K562 (cell line): ENCODE data around the gene DPP3. TPM values are rescaled to one million over a fixed set of nuclear protein-coding genes. Genes with fewer than 3 reads are reported as not detected.

Experiments used
- CAMTA2 ChIP-seq: fragments of 250-450 bp; sonication (Bioruptor Pico); conservative IDR thresholded peaks from 2 replicates; pipeline ENCODE4 v1.5.1; 2022
- CCNT2 ChIP-seq: IDR thresholded peaks from 2 replicates; pipeline ENCODE4 v1.6.1; 2011; ENCODE audit warnings: borderline replicate concordance, low read depth, mild to moderate bottlenecking, moderate library complexity, mixed read lengths, low read length; ENCODE audit not compliant: insufficient read length; ENCODE audit errors: extremely low read depth
- CEBPZ ChIP-seq: fragments of 150-350 bp; IDR thresholded peaks from 2 replicates; pipeline ENCODE4 v1.6.1; 2014; ENCODE audit warnings: low read depth, mild to moderate bottlenecking, low read length, borderline replicate concordance
- CGGBP1 ChIP-seq: fragments of 250-450 bp; sonication (Bioruptor Pico); IDR thresholded peaks from 2 replicates; pipeline ENCODE4 v1.9.0; 2021; ENCODE audit warnings: mild to moderate bottlenecking
- CREB1 ChIP-seq, 2 experiments: sonication (generic) in 1 of 2; formaldehyde crosslinking in 1 of 2; IDR thresholded peaks; 2 replicates each; pipeline versions ENCODE4 v1.6.1 to v1.8.0; 2012 to 2022; ENCODE audit warnings: inconsistent platforms in 1 of 2, mild to moderate bottlenecking in 1 of 2, missing genetic modification reagents in 1 of 2, moderate library complexity in 1 of 2
- CTCF ChIP-seq, 3 experiments: IDR thresholded peaks in 2 of 3; conservative IDR thresholded peaks in 1 of 3; 2 replicates each; pipeline ENCODE4 v1.5.1; 2011 to 2012; ENCODE audit warnings: low read length in 3 of 3, mild to moderate bottlenecking in 3 of 3, control low read depth in 2 of 3, improper control_type of control experiment in 1 of 3, inconsistent platforms in 1 of 3, low read depth in 1 of 3, mixed read lengths in 1 of 3, moderate library complexity in 1 of 3; ENCODE audit not compliant: insufficient read depth in 2 of 3
- FOXJ2 ChIP-seq: fragments of 200-800 bp; sonication (Bioruptor generic); IDR thresholded peaks from 2 replicates; pipeline ENCODE4 v1.6.1; 2016; ENCODE audit warnings: missing genetic modification characterization, missing compliant biosample characterization
- GATA2 ChIP-seq: sonication (generic); formaldehyde crosslinking; IDR thresholded peaks from 2 replicates; pipeline ENCODE4 v1.4.0; 2020; ENCODE audit warnings: mild to moderate bottlenecking, missing genetic modification reagents
- HMG20B ChIP-seq: fragments of 250-450 bp; sonication (Bioruptor Pico); IDR thresholded peaks from 2 replicates; pipeline ENCODE4 v1.5.0; 2021; ENCODE audit warnings: mild to moderate bottlenecking
- KLF1 ChIP-seq: fragments of 450-650 bp; IDR thresholded peaks from 2 replicates; pipeline ENCODE4 v1.6.1; 2016; ENCODE audit warnings: missing genetic modification characterization, missing compliant biosample characterization
- MECOM ChIP-seq: fragments of 250-450 bp; sonication (Bioruptor Pico); IDR thresholded peaks from 2 replicates; pipeline ENCODE4 v1.8.0; 2022; ENCODE audit warnings: inconsistent platforms
- NR2C2 ChIP-seq, 2 experiments: fragments of 200-800 bp in 1 of 2; sonication (Bioruptor generic) in 1 of 2; sonication (generic) in 1 of 2; formaldehyde crosslinking in 1 of 2; IDR thresholded peaks; 2 replicates each; pipeline versions ENCODE4 v1.6.1 to v1.8.0; 2016 to 2022; ENCODE audit warnings: mild to moderate bottlenecking in 1 of 2, missing compliant biosample characterization in 1 of 2, missing genetic modification characterization in 1 of 2, missing genetic modification reagents in 1 of 2
- NR3C1 ChIP-seq: sonication (generic); formaldehyde crosslinking; IDR thresholded peaks from 2 replicates; pipeline ENCODE4 v1.8.1; 2022; ENCODE audit warnings: missing genetic modification reagents
- PKNOX1 ChIP-seq: fragments of 450-650 bp; IDR thresholded peaks from 2 replicates; pipeline ENCODE4 v1.6.1; 2016
- SAP30 ChIP-seq: fragments of 200-600 bp; sonication (generic); IDR thresholded peaks from 2 replicates; pipeline ENCODE4 v1.6.1; 2012; ENCODE audit warnings: borderline replicate concordance, low read depth, mild to moderate bottlenecking, moderate library complexity, low read length, control low read depth, inconsistent platforms; ENCODE audit not compliant: insufficient read depth, poor library complexity, severe bottlenecking
- ZNF12 ChIP-seq: sonication (generic); formaldehyde crosslinking; IDR thresholded peaks from 2 replicates; pipeline ENCODE4 v1.4.0; 2020; ENCODE audit warnings: mild to moderate bottlenecking, missing genetic modification reagents
- ZNF175 ChIP-seq: fragments of 200-800 bp; sonication (Bioruptor generic); IDR thresholded peaks from 2 replicates; pipeline ENCODE4 v1.6.1; 2016; ENCODE audit warnings: low read depth, mild to moderate bottlenecking, missing genetic modification characterization, missing compliant biosample characterization
- ZNF778 ChIP-seq: fragments of 450-650 bp; formaldehyde crosslinking; IDR thresholded peaks from 2 replicates; pipeline ENCODE4 v1.4.0; 2020; ENCODE audit warnings: mild to moderate bottlenecking, moderate library complexity
- polyA plus RNA-seq, 8 experiments: library from polyadenylated mRNA; depleted of rRNA in 4 of 8; stranded (reverse) in 5 of 8; unstranded in 3 of 8; fragments of >200 nt; fragmentation: Nextera tagmentation in 2 of 8; fragmentation: Illumina TruSeq in 1 of 8; extraction: Ambion mirVana in 2 of 8; extraction: Trizol in 1 of 8; gene quantifications; 2 replicates each; pipeline versions ENCODE4 v1.2.1 to v1.2.3, GENCODE V29; 2011 to 2014; ENCODE audit warnings: inconsistent platforms in 1 of 8, missing spikeins in 1 of 8
- total RNA-seq, 7 experiments: library from RNA; depleted of rRNA in 6 of 7; stranded (reverse); fragments of >200 nt in 6 of 7; fragmentation: Illumina TruSeq in 2 of 7; extraction: Trizol in 2 of 7; gene quantifications; 2 replicates each; pipeline versions ENCODE4 v1.2.1 to v1.2.3, GENCODE V29; 2011 to 2021; ENCODE audit warnings: low replicate concordance in 1 of 7

The DPP3 gene
- total and polyA plus RNA-seq, 9 of the 15 experiments (the other 6 are each of a cell fraction or from before 2014, with no cell fraction given): 3.7 to 69.2 (median 43.3) TPM

- no peak for TF ChIP-seq CEBPZ
- no peak for TF ChIP-seq PKNOX1
- no peak for TF ChIP-seq NR2C2 (CRISPR knock-in tag; IDR thresholded peaks at IDR 0.05)
- no peak for TF ChIP-seq NR2C2 (tag; IDR thresholded peaks at IDR 0.05)
- peak; percentile 63 for TF ChIP-seq SAP30
- TF ChIP-seq CTCF (IDR thresholded peaks at IDR 0.05 in 2 of 3, conservative IDR thresholded peaks at IDR 0.05 in 1 of 3; ENCODE audit: insufficient read depth in 2 of 3, low read depth in 1 of 3, low read length in 3 of 3): peak in 2 of 3 experiments; percentile 30 to 48; a peak in 3 of 6 replicates
- no peak for TF ChIP-seq MECOM (CRISPR knock-in tag)
- TF ChIP-seq GATA2 (CRISPR knock-in tag): no peak
- no peak for TF ChIP-seq FOXJ2 (tag)
- TF ChIP-seq HMG20B (CRISPR knock-in tag): no peak
- no peak for TF ChIP-seq NR3C1 (CRISPR knock-in tag)
- no peak for TF ChIP-seq ZNF12 (CRISPR knock-in tag)
- no peak for TF ChIP-seq CREB1 (IDR thresholded peaks at IDR 0.05)
- peak; percentile 49 for TF ChIP-seq CREB1 (CRISPR knock-in tag; IDR thresholded peaks at IDR 0.05)
- no peak for TF ChIP-seq ZNF175 (CRISPR knock-in tag)
- TF ChIP-seq KLF1 (tag): no peak
- TF ChIP-seq CAMTA2 (CRISPR knock-in tag): no peak
- no peak for TF ChIP-seq ZNF778 (CRISPR knock-in tag)
- TF ChIP-seq CGGBP1 (CRISPR knock-in tag): no peak
- TF ChIP-seq CCNT2: peak; percentile 50
Observed at GRCh38 chr11:66467034-66467659, 13.1 kb upstream of the DPP3 start (continued).
